ENCODE data around the gene KIAA1958.

GRCh38 chr9:112559629-112560413 is 73.2 kb downstream of the KIAA1958 start:
- TF ChIP-seq CTCF (IDR thresholded peaks at IDR 0.05) (no peak), POLR2A (IDR thresholded peaks at IDR 0.05) (no peak)

Data from Peyer's patch (tissue), 4 donors.